Measurements from ENCODE around the gene VPS13A. TPM values are rescaled to one million over a fixed set of nuclear protein-coding genes. Genes with fewer than 3 reads are reported as not detected.

VPS13A gene
- total and polyA plus RNA-seq, 2 of the 13 experiments (the other 11 are each of a cell fraction or from before 2014, with no cell fraction given) = 20.4 to 20.7 TPM

- TF ChIP-seq, protein P1, sequence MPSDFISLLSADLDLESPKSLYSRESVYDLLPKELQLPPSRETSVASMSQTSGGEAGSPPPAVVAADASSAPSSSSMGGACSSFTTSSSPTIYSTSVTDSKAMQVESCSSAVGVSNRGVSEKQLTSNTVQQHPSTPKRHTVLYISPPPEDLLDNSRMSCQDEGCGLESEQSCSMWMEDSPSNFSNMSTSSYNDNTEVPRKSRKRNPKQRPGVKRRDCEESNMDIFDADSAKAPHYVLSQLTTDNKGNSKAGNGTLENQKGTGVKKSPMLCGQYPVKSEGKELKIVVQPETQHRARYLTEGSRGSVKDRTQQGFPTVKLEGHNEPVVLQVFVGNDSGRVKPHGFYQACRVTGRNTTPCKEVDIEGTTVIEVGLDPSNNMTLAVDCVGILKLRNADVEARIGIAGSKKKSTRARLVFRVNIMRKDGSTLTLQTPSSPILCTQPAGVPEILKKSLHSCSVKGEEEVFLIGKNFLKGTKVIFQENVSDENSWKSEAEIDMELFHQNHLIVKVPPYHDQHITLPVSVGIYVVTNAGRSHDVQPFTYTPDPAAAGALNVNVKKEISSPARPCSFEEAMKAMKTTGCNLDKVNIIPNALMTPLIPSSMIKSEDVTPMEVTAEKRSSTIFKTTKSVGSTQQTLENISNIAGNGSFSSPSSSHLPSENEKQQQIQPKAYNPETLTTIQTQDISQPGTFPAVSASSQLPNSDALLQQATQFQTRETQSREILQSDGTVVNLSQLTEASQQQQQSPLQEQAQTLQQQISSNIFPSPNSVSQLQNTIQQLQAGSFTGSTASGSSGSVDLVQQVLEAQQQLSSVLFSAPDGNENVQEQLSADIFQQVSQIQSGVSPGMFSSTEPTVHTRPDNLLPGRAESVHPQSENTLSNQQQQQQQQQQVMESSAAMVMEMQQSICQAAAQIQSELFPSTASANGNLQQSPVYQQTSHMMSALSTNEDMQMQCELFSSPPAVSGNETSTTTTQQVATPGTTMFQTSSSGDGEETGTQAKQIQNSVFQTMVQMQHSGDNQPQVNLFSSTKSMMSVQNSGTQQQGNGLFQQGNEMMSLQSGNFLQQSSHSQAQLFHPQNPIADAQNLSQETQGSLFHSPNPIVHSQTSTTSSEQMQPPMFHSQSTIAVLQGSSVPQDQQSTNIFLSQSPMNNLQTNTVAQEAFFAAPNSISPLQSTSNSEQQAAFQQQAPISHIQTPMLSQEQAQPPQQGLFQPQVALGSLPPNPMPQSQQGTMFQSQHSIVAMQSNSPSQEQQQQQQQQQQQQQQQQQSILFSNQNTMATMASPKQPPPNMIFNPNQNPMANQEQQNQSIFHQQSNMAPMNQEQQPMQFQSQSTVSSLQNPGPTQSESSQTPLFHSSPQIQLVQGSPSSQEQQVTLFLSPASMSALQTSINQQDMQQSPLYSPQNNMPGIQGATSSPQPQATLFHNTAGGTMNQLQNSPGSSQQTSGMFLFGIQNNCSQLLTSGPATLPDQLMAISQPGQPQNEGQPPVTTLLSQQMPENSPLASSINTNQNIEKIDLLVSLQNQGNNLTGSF (CRISPR knock-in tag; IDR thresholded peaks at IDR 0.05) = 0 out of 2 replicates have a peak, but pooled peaks have one; percentile 41
- TF ChIP-seq ZNF121 (CRISPR knock-in tag; IDR thresholded peaks at IDR 0.05) (peak; percentile 43; the same call in 1 of the 2 replicates), HOXA3 (CRISPR knock-in tag; IDR thresholded peaks at IDR 0.05) (0 out of 2 replicates have a peak, but pooled peaks have one; percentile 7), PAWR (CRISPR knock-in tag; IDR thresholded peaks at IDR 0.05; ENCODE audit: borderline replicate concordance) (no peak), NAIF1 (CRISPR knock-in tag; IDR thresholded peaks at IDR 0.05; ENCODE audit: borderline replicate concordance) (peak; percentile 47; the same call in 1 of the 2 replicates), YEATS4 (CRISPR knock-in tag; IDR thresholded peaks at IDR 0.05; ENCODE audit: borderline replicate concordance) (0 out of 2 replicates have a peak, but pooled peaks have one; percentile 61), DZIP1 (CRISPR knock-in tag; IDR thresholded peaks at IDR 0.05) (0 out of 2 replicates have a peak, but pooled peaks have one; percentile 76), NR2F6 (IDR thresholded peaks at IDR 0.05) (no peak), NR2F6 (CRISPR knock-in tag; IDR thresholded peaks at IDR 0.05) (no peak), ZNF446 (CRISPR knock-in tag; IDR thresholded peaks at IDR 0.05) (0 out of 2 replicates have a peak, but pooled peaks have one; percentile 94), RBFOX2 (IDR thresholded peaks at IDR 0.05; ENCODE audit: low read depth, low read length) (peak; percentile 26; the same call in 1 of the 2 replicates), KDM3A (CRISPR knock-in tag; IDR thresholded peaks at IDR 0.05; ENCODE audit: low read depth) (peak; percentile 36; the same call in 1 of the 2 replicates), ZEB1 (IDR thresholded peaks at IDR 0.05; ENCODE audit: insufficient replicate concordance, low read depth) (no peak)
- TF ChIP-seq, protein P2, sequence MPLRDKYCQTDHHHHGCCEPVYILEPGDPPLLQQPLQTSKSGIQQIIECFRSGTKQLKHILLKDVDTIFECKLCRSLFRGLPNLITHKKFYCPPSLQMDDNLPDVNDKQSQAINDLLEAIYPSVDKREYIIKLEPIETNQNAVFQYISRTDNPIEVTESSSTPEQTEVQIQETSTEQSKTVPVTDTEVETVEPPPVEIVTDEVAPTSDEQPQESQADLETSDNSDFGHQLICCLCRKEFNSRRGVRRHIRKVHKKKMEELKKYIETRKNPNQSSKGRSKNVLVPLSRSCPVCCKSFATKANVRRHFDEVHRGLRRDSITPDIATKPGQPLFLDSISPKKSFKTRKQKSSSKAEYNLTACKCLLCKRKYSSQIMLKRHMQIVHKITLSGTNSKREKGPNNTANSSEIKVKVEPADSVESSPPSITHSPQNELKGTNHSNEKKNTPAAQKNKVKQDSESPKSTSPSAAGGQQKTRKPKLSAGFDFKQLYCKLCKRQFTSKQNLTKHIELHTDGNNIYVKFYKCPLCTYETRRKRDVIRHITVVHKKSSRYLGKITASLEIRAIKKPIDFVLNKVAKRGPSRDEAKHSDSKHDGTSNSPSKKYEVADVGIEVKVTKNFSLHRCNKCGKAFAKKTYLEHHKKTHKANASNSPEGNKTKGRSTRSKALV (CRISPR knock-in tag; IDR thresholded peaks at IDR 0.05) = no peak
- TF ChIP-seq, protein P3, sequence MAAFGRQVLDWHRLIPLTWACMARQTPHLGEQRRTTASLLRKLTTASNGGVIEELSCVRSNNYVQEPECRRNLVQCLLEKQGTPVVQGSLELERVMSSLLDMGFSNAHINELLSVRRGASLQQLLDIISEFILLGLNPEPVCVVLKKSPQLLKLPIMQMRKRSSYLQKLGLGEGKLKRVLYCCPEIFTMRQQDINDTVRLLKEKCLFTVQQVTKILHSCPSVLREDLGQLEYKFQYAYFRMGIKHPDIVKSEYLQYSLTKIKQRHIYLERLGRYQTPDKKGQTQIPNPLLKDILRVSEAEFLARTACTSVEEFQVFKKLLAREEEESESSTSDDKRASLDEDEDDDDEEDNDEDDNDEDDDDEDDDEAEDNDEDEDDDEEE (CRISPR knock-in tag; IDR thresholded peaks at IDR 0.05) = 0 out of 2 replicates have a peak, but pooled peaks have one; percentile 59
- TF ChIP-seq, protein P4, sequence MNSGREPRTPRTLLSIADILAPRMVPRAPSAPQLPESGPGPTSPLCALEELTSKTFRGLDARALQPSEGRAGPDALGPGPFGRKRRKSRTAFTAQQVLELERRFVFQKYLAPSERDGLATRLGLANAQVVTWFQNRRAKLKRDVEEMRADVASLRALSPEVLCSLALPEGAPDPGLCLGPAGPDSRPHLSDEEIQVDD (CRISPR knock-in tag; IDR thresholded peaks at IDR 0.05; ENCODE audit: borderline replicate concordance) = 0 out of 2 replicates have a peak, but pooled peaks have one; percentile 67
Observed at GRCh38 chr9:77177894-77178794, 810 bp downstream of the VPS13A start (continued).

All from HepG2 (cell line).